ENCODE data around the gene SLC6A18.

The SLC6A18 gene

DNA sequence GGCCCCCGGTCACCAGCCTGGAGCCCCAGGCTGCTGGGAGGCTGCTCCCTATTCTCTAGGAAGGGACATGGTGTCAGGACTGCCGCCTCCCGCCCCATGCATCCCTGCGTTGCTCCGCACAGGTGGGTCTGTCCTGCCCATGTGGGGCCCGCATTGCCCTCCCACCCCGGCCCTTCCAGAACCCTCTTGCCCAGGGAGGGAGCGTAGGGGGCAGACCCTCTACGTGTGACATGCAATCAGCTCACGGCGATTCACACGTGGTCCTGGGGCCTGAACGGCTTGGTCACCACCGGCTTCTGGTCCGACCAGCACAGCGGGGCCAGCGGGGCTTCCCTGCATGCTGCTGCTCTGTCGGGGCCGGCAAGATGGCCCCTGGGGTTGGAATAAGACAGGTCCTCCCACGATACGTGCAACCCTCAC, 14.3 kb upstream of the SLC6A18 start:
- no peak overlapping the region for H3K4me3 Mint-ChIP-seq
- no peaks in the 10 kb centered on the region for H3K4me1 Mint-ChIP-seq (ENCODE audit: low read depth in 2 of 2)
- no peaks in the 10 kb centered on the region for H3K9me3 Mint-ChIP-seq
- H3K27ac Mint-ChIP-seq: no peak overlapping the region
- ATAC-seq (replicated peaks) (no peak), DNase-seq (no peak)
- peaks cover 24 to 39% of the 10 kb centered on the region in 2 donors for H3K27me3 Mint-ChIP-seq
- H3K36me3 Mint-ChIP-seq (ENCODE audit: insufficient read depth): peaks cover 4% of the 10 kb centered on the region

DNA sequence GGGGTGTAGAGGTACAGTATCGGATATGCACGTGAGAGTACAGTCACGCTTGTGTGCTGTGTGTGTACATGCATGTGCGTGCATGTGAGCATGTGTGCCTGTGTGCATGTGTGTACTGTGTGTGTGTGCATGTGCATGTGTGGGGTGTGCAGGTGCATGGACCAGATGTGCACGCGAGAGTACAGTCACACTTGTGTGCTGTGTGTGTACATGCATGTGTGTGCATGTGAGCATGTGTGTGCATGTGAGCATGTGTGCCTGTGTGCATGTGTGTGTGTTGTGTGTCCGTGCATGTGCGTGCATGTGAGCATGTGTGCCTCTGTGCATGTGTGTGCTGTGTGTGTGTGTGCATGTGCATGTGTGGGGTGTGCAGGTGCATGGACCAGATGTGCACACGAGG, 13.5 kb upstream of the SLC6A18 start:
- H3K4me3 Mint-ChIP-seq: no peak overlapping the region
- no peak overlapping the region for H3K27ac Mint-ChIP-seq
- DNase-seq (no peak), ATAC-seq (replicated peaks) (no peak)
- H3K36me3 Mint-ChIP-seq (ENCODE audit: insufficient read depth): peaks cover 4% of the 10 kb centered on the region
- H3K27me3 Mint-ChIP-seq: peaks cover 21 to 35% of the 10 kb centered on the region in 2 donors
- no peaks in the 10 kb centered on the region for H3K4me1 Mint-ChIP-seq (ENCODE audit: low read depth in 2 of 2)
- H3K9me3 Mint-ChIP-seq: no peaks in the 10 kb centered on the region

DNA sequence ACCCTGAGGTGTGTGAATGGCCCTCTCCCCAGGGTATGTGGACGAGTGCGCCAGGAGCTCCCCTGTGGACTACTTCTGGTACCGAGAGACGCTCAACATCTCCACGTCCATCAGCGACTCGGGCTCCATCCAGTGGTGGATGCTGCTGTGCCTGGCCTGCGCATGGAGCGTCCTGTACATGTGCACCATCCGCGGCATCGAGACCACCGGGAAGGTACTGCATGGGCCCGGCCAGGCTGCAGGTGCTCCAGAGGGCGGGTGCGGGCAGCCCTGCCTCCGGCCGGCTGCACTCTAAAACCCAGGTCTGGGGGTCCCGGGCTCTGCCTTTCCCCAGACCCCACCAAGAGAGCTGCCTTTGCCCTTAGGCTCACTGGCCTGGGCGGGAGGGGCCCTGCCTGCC, 12.9 kb upstream of the SLC6A18 start:
- peaks cover 20 to 34% of the 10 kb centered on the region in 2 donors for H3K27me3 Mint-ChIP-seq
- H3K4me1 Mint-ChIP-seq (ENCODE audit: low read depth in 2 of 2): no peaks in the 10 kb centered on the region
- peaks cover 4% of the 10 kb centered on the region for H3K36me3 Mint-ChIP-seq (ENCODE audit: insufficient read depth)
- DNase-seq (no peak), ATAC-seq (replicated peaks) (no peak)
- no peak overlapping the region for H3K4me3 Mint-ChIP-seq
- H3K9me3 Mint-ChIP-seq: no peaks in the 10 kb centered on the region
- no peak overlapping the region for H3K27ac Mint-ChIP-seq

DNA sequence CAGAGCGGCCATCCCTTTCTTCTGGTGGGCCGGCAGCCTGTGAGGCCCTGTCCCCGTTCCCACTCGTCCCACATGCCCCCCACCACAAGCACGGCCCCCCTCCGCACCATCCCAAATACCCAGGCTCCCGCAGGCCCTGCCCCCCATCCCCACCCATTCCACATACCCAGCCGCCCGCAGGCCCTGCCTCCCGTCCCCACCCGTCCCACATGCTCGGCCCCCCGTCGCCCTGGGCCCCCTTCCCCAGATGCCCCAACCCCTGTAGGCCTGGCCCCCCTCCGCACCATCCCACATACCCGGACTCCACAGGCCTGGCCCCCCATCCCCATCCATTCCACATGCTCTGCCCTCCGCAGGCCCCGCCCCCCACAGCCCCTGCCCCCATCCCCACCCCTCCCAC, 12.3 kb upstream of the SLC6A18 start:
- DNase-seq (no peak), ATAC-seq (replicated peaks) (no peak)
- Mint-ChIP-seq H3K27ac (no peak overlapping the region), H3K27me3 (peaks cover 15 to 34% of the 10 kb centered on the region in 2 donors), H3K36me3 (ENCODE audit: insufficient read depth) (peaks cover 4% of the 10 kb centered on the region), H3K4me3 (no peak overlapping the region), H3K4me1 (ENCODE audit: low read depth in 2 of 2) (no peaks in the 10 kb centered on the region), H3K9me3 (no peaks in the 10 kb centered on the region)

DNA sequence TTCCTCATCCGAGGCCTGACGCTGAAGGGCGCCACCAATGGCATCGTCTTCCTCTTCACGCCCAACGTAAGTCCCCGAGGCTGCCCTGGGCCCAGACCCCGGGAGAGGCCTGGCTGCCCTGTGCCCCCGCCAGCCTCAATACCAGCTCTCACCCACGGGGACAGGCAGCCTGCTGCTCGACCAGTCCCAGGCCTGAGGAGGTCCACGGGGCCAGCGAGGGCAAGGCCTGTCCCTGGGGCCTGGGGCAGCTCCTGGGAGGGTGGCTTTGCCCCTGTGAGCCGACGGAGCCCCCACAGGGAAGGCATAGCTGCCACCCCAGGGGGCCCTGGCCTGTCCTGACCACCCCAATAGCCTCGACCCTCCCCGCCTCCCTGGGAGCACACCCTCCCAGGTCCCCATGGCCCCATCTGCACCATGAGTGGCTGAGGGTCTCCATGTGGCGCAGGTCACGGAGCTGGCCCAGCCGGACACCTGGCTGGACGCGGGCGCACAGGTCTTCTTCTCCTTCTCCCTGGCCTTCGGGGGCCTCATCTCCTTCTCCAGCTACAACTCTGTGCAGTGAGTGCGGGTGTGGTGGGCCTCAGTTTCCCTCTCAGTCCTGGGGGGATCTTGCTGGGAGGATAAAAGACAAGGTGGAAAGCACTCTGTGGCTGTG, 11.5 kb upstream of the SLC6A18 start:
- H3K4me1 Mint-ChIP-seq (ENCODE audit: low read depth in 2 of 2): no peaks in the 10 kb centered on the region
- no peak for ATAC-seq (replicated peaks)
- no peaks in the 10 kb centered on the region for H3K9me3 Mint-ChIP-seq

DNA sequence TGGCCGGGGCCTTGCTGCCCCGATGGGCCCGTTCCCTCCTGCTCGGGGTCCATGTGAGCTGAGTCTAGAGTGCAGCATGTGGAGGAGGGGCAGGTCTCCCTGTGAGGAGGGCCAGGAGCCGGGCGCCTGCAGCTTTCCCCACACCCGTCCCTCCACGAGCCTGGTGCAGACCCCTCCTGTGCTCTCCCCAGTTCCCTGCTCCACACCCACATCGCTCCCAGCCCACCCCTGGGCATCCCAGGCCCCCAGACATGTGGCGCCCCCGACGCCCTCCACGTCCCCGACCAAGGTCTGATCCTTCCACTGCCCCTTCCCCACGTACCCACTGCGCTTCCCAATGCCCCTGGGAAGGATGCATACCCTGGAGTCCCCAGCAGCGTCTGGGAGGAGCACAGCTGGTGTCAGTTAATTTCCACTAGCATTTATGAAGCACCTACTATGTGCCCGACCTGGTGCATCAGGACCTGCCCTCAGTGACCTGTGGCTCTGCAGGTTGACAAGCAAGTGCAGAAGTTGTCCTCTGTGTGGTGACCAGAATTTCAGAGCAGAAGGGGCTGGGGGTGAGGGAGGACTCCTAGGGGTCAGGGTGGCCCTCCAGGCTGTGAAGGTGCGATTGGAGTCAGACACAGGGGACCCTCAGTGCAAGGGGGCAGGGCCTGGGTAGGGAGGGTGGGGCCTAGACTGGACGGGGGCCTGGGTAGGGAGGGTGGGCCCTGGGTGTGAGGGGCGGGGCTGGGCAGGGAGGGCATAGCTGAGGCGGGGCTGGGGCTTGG, 10.8 kb upstream of the SLC6A18 start:
- no peak for ATAC-seq (replicated peaks)
- Mint-ChIP-seq H3K9me3 (no peaks in the 10 kb centered on the region), H3K4me3 (no peak overlapping the region), H3K4me1 (ENCODE audit: low read depth in 2 of 2) (no peaks in the 10 kb centered on the region), H3K27me3 (peaks cover 24 to 44% of the 10 kb centered on the region in 2 donors), H3K27ac (no peak overlapping the region), H3K36me3 (ENCODE audit: insufficient read depth) (peaks cover 4% of the 10 kb centered on the region)
- no peak for DNase-seq

More for the DNA sequence above, 11.5 kb upstream of the SLC6A18 start:
- no peak for DNase-seq
- Mint-ChIP-seq H3K36me3 (ENCODE audit: insufficient read depth) (peaks cover 4% of the 10 kb centered on the region), H3K4me3 (no peak overlapping the region), H3K27me3 (peaks cover 21 to 37% of the 10 kb centered on the region in 2 donors), H3K27ac (no peak overlapping the region)

DNA sequence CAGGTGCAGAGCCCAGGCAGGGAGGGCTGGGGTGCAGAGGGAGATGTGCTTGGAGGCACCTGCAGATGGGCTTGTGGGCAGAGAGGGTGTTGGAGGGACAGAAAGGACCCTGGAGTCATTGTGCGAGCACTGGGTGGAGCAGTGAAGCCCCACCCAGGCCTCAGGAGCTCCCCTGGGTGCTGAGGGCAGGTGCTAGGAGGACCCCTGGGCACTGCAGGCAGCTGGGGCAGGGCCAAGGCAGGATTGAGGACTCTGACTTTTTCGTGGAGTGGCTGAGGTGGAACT, 10.3 kb upstream of the SLC6A18 start:
- no peak for DNase-seq
- ATAC-seq (replicated peaks): no peak
- Mint-ChIP-seq H3K4me1 (ENCODE audit: low read depth in 2 of 2) (no peaks in the 10 kb centered on the region), H3K27ac (no peak overlapping the region), H3K9me3 (no peaks in the 10 kb centered on the region), H3K27me3 (peaks cover 24 to 49% of the 10 kb centered on the region in 2 donors), H3K4me3 (no peak overlapping the region), H3K36me3 (ENCODE audit: insufficient read depth) (peaks cover 4% of the 10 kb centered on the region)

DNA sequence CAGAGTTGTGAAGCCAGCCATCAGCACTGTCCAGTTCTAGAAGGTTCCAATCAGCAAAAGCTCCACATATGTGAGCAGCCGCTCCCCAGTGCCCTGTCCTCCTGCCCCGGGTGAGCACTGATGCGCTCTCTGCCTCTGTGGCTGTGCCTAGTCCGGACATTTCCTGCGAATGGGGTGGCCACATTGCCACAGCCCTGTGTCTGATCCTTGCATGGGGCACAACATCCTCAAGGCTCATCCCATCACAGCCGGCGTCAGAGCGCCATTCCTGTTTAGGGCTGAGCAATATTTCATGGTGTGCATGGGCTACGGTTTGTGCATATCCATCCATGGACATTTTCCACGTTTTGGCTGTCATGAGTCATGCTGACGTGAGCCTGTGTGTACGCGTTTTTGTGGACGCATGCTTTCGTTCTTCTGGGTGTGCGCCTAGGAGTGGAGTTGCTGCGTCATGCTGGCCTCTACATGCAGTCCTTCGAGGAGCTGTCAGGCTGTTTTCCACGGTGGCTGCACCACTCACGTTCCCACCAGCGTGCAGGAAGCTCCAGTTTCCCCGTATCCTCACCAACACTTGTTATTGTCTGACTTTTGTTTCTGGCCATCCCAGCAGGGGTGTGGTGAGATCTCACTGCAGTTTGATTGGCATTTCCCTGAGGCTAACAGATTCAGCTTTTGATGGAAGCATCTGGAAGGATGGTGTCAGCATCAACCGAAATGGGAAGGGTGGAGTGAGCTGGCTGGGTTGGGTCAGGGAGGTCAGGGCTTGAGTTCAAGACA, 9.7 kb upstream of the SLC6A18 start:
- no peaks in the 10 kb centered on the region for H3K9me3 Mint-ChIP-seq
- no peak overlapping the region for H3K27ac Mint-ChIP-seq
- ATAC-seq (replicated peaks) (no peak), DNase-seq (no peak)
- H3K27me3 Mint-ChIP-seq: peaks cover 24 to 49% of the 10 kb centered on the region in 2 donors
- no peaks in the 10 kb centered on the region for H3K4me1 Mint-ChIP-seq (ENCODE audit: low read depth in 2 of 2)
- H3K36me3 Mint-ChIP-seq (ENCODE audit: insufficient read depth): peaks cover 4% of the 10 kb centered on the region
- no peak overlapping the region for H3K4me3 Mint-ChIP-seq

DNA sequence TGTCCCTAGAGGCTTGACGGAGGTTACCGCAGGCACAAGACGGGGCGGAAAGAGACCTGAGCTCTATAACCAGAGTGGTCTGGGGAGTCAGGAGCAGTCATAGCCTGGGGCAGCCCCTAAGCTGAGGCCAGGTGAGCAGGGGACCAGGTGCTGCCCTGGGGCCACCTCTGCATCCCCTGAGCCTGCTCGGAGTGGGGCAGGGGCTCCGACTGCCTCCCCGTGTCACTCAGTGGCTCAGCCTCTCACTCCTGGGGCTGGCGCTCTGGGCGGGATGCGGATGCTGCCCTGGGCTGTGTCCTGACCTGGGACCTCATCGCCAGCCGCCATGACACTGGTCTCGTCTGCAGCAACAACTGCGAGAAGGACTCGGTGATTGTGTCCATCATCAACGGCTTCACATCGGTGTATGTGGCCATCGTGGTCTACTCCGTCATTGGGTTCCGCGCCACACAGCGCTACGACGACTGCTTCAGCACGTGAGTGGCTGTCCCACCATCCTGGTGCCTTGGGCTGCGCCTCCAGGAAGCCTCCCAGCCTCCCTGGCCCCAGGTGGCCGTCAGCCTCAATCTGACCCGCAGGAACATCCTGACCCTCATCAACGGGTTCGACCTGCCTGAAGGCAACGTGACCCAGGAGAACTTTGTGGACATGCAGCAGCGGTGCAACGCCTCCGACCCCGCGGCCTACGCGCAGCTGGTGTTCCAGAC, 8.8 kb upstream of the SLC6A18 start:
- no peak overlapping the region for H3K4me3 Mint-ChIP-seq

DNA sequence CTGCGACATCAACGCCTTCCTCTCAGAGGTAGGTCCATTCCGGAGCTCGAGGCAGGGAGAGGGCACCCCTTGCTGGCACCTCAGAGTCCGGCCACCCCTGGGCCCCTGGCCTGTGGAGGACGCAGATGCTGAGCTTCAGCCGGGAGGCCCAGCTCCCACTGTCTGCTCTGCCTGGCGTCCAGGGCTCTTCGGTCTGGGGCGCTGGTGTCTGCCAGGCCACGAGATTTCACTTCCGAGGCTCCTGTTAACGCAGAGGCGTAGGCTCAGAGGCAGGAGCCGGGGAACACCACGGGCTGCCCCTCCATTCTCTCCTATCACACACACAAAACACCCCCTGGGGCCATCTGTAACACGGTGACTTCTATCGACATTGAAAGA, 8.3 kb upstream of the SLC6A18 start:
- Mint-ChIP-seq H3K27ac (no peak overlapping the region), H3K27me3 (peaks cover 24 to 49% of the 10 kb centered on the region in 2 donors), H3K4me1 (ENCODE audit: low read depth in 2 of 2) (no peaks in the 10 kb centered on the region), H3K36me3 (ENCODE audit: insufficient read depth) (peaks cover 7% of the 10 kb centered on the region), H3K9me3 (no peaks in the 10 kb centered on the region), H3K4me3 (no peak overlapping the region)
- DNase-seq (no peak), ATAC-seq (replicated peaks) (no peak)

More for the DNA sequence above, 8.8 kb upstream of the SLC6A18 start:
- H3K27ac Mint-ChIP-seq: no peak overlapping the region
- ATAC-seq (replicated peaks) (no peak), DNase-seq (no peak)
- peaks cover 4% of the 10 kb centered on the region for H3K36me3 Mint-ChIP-seq (ENCODE audit: insufficient read depth)
- no peaks in the 10 kb centered on the region for H3K4me1 Mint-ChIP-seq (ENCODE audit: low read depth in 2 of 2)
- peaks cover 24 to 49% of the 10 kb centered on the region in 2 donors for H3K27me3 Mint-ChIP-seq
- H3K9me3 Mint-ChIP-seq: no peaks in the 10 kb centered on the region

DNA sequence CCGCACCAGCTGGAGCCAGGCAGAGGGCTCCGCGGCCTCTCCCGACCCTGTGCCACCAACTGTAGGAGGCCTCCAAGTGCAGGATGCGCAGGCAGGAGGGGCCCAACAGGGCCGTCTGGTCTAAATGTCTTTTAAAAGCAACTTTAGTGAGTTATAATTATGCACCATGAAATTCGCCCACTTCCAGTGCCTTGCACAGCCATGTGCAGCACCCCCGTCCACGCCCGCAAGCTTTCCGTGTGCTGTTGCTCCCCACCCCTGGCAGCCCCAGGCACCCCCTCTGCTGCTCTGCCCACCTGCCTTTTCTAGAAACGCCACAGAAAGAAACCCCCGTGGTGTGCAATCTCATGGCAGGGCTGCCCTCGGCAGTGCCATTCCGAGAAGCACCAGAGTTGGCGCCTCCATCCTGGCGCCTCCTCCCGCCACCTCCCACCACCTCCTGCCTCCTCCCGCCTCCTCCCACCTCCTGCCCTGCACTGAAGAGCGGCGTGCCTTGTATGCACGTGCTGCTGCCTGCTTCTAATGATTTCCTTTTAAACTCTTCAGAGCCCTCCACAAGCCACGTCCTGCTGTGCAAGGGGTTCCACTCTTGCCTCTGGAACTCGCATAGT, 7.5 kb upstream of the SLC6A18 start:
- no peaks in the 10 kb centered on the region for H3K4me1 Mint-ChIP-seq (ENCODE audit: low read depth in 2 of 2)
- H3K4me3 Mint-ChIP-seq: no peak overlapping the region
- H3K9me3 Mint-ChIP-seq: no peaks in the 10 kb centered on the region
- H3K27me3 Mint-ChIP-seq: peaks cover 24 to 49% of the 10 kb centered on the region in 2 donors
- no peak for ATAC-seq (replicated peaks)
- no peak overlapping the region for H3K27ac Mint-ChIP-seq
- H3K36me3 Mint-ChIP-seq (ENCODE audit: insufficient read depth): peaks cover 7% of the 10 kb centered on the region
- no peak for DNase-seq

DNA sequence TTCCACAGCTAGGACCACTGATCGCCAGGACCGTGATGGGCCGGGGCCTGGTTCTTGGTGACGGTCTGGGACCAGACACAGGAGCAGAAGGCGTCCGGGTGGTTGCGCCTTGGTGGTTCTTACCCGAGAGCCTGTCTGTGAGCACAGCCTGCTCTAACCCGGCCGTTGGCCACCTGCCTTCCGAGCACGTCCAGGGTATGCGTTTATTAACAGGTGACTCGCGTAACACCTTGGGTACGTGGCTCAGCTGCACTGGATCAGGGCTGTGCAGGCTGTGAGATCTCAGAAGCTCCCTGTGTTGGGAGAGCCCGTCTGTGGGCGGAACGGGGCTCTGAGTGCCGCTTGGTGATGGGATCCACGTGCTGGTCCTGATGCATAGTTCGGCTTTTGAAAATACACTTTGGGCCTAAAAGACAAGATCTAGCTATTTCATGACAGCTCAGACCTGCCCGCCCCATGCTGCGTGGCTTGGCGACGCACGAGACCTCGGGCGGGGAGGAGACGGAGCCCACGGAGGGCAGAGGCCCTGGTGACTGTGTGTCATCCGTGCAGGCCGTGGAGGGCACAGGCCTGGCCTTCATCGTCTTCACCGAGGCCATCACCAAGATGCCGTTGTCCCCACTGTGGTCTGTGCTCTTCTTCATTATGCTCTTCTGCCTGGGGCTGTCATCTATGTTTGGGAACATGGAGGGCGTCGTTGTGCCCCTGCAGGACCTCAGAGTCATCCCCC, 6.7 kb upstream of the SLC6A18 start:
- Mint-ChIP-seq H3K4me3 (no peak overlapping the region), H3K27ac (no peak overlapping the region), H3K36me3 (ENCODE audit: insufficient read depth) (peaks cover 7% of the 10 kb centered on the region), H3K9me3 (no peaks in the 10 kb centered on the region), H3K27me3 (peaks cover 24 to 49% of the 10 kb centered on the region in 2 donors), H3K4me1 (ENCODE audit: low read depth in 2 of 2) (no peaks in the 10 kb centered on the region)
- ATAC-seq (replicated peaks): no peak
- no peak for DNase-seq

Data from effector memory CD8-positive, alpha-beta T cell (primary cell).